A549 treated with GW870086 at 1 μM for 4 hours (cell line): ENCODE results near the gene SNAPIN. TPM values are rescaled to one million over a fixed set of nuclear protein-coding genes. Genes with fewer than 3 reads are reported as not detected.

Experiments
- total RNA-seq: library from RNA; stranded (reverse); fragments of 200-300 nt; extraction: Qiagen RNA extraction; gene quantifications from 5 replicates; pipeline ENCODE4 v1.2.3, GENCODE V29; 2022; ENCODE audit warnings: low read depth

The SNAPIN gene, protein sequence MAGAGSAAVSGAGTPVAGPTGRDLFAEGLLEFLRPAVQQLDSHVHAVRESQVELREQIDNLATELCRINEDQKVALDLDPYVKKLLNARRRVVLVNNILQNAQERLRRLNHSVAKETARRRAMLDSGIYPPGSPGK
- 55.9 to 63.8 TPM (median 59.8 TPM) in 5 replicates for total RNA-seq

DNA sequence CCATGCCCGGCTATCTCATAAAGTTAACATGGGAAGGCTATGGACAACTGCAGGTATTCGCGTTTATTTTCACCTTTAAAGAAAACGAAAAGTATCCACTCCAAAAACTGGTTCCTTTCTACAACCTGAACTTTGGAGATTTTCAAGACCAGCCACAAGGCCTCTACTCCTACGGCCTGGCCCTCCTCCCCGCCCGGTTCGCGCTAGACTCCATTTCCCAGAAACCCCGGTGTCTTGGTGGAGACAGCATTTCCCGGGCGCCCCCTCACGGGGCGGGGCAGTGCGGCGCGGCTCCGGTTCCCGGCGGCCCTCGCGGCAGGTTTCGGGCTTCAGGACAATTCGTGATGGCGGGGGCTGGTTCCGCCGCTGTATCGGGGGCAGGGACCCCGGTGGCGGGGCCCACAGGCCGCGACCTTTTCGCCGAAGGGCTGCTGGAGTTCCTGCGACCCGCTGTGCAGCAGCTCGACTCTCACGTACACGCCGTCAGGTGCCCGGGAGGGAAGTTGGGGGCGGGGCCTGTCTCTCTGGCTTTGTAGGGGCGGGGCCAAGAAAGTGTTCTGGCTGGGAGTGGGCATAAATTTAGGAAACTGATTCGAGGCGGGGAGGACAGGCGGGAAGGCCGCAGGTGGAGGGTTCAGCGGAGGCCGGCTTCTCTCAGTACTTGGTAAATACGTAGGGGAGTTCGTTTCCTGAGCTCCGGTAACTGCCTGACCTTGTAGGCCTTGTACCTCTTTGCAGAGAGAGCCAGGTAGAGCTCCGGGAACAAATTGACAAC is at the start of gene SNAPIN:
TSS of gene SNAPIN (plus strand) at position 304 of the 775 bp plus-strand sequence. CDS start at position 345, 41 bp downstream.

DNA sequence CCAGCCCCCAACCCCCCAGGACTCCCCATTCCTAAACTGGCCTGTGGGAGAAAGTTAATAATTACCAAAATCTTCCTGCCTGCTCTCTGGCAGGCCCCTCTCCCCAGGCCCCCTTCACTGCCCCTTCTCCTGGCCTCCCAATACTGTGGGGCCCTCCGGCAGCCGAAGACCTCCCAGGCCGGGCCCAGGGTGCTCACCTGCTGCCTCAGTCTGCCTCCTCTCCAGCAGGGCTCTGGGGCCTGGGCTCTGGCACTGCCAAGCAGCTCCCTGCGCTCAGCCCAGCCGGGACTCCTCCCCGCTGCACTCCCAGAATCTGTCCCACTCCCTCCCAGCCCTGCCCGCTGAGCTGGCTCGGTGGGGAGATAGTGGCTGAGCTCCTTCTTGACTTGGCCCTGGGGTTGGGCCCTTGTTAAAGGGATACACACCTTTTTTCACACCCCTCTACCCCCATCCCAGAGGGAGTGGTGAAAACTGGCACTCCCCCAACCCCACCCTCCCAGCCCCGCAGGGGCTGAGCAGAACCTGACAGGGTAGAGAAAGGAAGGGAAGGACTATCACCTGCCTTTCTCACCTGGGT is 45.7 kb upstream of the SNAPIN start, which contains the start of gene S100A16:
TSS of gene S100A16 (minus strand) at position 383 of the 577 bp plus-strand sequence. CDS start 4,986 bp downstream, outside the sequence.

DNA sequence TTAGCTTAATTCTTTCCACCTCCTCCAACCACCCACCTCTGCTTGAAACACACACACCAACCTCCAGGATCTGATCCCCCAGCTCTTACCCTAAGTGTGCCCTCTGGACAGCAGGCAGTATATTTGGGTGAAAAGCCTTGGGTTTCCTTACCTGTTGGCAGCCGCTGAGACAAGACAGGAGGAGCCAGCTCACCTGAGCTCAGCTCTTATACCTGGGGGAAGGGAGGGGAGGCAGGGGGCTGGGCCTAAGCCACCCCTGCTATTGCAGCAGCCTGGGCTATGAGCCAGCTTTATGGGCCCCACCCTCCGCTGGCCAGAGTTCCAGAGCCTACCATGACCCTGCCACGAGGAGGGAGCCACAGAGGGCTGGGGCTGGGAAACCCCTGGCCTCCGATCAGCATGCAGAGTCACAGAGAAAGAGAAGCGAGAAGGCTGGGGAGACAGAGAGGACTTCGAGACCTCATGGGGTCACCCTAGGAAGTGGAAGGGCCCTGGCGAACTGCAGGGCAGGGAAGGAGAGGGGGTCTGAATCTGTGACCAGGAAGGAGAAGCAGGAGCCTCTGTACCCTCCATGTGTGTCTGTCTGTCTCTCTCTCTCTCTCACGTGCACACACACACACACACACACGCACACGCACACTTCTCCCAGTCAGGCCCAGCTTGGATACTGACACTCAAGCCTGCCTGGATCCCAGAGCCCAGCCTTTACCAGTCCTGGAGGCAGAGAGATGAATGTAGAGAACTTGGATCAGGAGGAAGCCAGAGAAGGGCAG is 42.2 kb upstream of the SNAPIN start, which contains the start of gene S100A14:
TSS of gene S100A14 (minus strand) at position 182 of the 773 bp plus-strand sequence. CDS start 467 bp downstream, outside the sequence.

DNA sequence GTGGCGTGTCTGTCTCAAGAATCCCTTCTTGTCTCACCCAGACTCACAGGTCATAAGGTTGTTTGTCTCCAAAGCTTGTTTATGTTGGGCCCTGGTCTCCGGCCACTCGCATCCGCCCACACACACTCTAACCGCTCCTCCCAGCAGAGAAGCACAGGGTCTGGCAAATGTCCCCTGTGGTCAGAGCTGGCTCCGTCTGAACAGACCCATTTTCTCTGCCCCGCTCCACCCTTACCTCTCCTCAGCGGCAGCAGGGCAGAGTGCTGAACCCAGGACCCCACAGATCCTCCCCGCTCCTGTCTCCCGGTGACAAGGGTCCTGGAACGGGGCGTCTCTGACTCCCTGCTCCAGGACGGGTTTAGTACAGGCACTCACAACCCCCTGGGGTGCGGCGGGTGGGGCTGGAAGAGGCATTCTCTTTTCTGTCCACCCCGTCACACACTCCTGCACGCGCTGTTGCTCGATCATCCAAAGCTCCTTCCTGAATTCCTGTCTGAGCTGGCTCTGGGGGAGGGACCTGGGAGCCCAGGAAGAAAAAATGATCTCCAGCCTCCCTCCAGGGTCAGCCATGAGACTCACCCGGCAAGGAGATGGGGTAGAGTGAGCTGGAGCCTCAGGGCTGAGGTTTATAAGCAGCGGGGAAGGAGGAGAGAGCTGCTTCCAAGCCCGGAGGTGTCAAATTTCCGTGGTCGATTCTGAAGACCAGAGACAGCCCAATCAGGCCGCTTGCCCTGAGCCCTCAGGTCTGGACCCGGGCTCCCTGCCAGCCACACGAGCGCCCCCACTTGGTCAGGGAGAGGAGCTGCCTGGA is 31.4 kb upstream of the SNAPIN start, which contains the start of gene S100A13:
TSS of gene S100A13 (minus strand) at position 602 of the 811 bp plus-strand sequence. CDS start 1,033 bp downstream, outside the sequence.

DNA sequence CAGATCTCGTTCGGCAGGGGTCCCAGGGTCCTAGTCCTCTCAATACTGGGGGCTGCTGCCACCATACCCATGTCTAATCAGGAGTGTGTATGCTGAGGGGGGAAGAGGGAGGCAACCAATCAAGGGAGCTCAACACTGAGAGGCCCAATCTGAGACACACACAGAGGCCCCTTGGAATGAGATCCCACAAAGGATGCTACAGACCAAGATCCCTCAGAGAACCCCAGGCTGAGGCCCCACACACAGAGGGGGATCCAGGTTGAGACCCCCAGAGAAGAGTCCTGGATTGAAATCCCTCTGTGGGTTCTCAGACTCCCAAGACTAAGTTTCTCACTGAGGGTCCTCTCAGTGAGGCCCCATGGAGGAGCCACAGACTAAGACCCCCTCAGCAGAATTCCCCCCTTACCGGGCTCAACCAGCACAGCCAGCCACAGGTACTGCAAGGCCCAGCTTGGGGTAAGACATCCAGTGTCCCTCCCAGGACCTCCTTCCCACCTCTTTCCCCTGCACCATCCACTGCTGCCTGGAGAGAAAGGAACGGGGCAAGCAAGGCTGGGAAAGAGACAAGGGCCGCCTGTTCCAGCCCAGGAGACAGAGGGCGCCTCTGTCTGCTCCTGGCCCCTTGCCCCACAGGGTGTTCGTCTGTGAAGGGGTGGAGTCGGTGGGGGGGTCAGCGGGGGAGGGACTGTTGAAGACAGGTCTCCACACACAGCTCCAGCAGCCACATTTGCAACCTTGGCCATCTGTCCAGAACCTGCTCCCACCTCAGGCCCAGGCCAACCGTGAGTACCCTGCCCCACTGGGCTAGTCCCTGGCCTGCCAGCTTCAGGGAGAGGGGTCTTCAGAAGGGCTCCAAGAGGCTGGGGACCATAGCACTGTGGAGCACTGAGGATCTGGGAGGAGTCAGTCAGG is 30.5 kb upstream of the SNAPIN start, which contains the start of gene S100A1:
TSS of gene S100A1 (plus strand) at position 720 of the 912 bp plus-strand sequence. CDS start 2,088 bp downstream, outside the sequence.

DNA sequence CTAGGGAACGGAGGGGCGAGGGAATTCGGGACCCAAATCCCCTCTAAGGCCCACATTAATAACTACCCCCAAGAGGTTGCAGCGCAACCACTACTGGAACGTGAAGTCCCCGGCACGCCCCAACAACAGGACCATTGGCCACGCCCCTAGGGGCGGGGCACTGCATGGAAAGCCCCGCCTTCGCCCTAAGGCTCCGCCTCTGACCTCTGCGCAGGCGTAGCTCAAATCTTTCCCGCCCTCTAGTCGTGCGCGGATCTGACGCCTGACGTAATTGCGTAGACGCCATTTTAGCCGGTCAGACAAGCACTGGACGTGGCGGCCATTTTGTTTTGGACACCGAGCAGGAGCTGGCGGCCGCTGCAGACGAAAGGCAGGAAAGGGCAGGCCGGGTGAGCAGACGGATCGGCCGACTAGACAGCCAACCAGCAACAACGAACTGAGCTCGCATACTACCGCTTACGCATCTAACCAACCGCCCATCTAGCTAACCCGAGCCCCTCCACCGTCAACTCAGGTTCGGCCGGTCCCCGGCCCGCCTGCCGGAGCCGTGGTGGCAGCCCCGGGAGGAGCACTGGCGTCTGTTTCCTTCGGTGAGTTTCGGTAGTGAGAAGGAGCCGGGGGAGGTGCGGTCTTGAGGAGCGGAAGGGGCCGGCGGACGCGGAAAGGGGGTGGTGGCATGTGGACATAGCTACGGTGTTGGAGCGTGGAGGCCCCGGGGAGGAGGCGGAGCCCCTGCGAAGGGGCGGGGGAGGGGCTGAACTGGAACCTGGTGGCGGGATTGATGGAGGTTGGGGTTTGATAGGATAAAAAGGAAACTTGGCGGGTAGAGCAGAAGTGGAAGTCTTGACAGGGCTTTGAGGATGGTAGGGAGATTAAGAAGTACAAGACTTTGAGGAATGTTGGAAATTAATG is 24.5 kb upstream of the SNAPIN start, which contains the start of gene CHTOP:
TSS of gene CHTOP (plus strand) at position 313 of the 912 bp plus-strand sequence. CDS start 2,523 bp downstream, outside the sequence.

DNA sequence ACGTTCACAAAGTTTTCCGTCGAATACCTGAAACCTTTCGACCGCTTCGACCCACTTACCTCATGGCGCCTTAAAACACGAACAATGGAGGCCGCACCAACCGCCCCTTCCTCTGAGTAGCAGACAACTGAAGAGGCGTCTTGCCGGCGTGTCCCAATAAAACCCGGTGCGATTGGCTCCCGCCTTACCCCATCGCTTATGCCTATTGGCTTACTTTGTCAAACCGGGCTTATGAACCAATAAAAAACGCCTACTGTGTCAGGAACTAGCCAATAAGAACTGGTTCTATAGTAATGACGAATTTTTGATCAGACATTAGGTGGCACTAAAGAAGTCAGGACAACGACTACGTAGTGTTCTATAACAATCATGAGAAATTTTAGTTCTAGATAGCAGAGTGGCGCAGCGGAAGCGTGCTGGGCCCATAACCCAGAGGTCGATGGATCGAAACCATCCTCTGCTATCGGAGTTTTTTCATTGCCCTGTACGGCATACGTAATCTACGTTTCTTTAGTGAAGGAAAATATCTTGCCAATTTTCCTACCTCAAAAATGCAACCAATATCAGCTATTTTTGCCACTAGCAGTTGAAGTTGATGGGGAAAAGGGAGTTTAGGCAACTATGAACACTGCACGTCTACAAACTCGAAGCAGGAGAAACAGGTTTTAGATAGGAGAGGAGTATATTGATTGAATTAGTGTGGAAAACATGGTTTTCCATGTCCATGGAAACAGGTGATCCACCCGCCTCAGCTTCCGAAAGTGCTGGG is 12.5 kb downstream of the SNAPIN start, which contains the start of gene ILF2:
TSS of gene ILF2 (minus strand) at position 135 of the 769 bp plus-strand sequence. CDS start at position 64, 71 bp downstream.

DNA sequence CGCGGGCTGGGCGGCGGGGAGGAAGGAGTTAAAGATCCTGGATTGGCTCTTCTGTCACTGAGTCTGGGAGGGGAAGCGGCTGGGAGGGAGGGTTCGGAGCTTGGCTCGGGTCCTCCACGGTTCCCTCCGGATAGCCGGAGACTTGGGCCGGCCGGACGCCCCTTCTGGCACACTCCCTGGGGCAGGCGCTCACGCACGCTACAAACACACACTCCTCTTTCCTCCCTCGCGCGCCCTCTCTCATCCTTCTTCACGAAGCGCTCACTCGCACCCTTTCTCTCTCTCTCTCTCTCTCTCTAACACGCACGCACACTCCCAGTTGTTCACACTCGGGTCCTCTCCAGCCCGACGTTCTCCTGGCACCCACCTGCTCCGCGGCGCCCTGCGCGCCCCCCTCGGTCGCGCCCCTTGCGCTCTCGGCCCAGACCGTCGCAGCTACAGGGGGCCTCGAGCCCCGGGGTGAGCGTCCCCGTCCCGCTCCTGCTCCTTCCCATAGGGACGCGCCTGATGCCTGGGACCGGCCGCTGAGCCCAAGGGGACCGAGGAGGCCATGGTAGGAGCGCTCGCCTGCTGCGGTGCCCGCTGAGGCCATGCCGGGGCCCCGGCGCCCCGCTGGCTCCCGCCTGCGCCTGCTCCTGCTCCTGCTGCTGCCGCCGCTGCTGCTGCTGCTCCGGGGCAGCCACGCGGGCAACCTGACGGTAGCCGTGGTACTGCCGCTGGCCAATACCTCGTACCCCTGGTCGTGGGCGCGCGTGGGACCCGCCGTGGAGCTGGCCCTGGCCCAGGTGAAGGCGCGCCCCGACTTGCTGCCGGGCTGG is 20.2 kb downstream of the SNAPIN start, which contains the start of gene NPR1:
TSS of gene NPR1 (plus strand) at position 170 of the 818 bp plus-strand sequence. CDS start at position 591, 421 bp downstream.

Other genes with a start within 250 kb of the SNAPIN start
- gene S100A7A, start 242.2 kb upstream of the SNAPIN start, total RNA-seq = not detected in 5 replicates
- gene S100A7, start 198.1 kb upstream of the SNAPIN start, total RNA-seq = not detected in 5 replicates
- gene S100A6, start 122.7 kb upstream of the SNAPIN start, total RNA-seq = 3,721 to 4,200 TPM (median 3,795 TPM) in 5 replicates
- gene S100A5, start 117.8 kb upstream of the SNAPIN start, total RNA-seq = 0.87 to 1.4 TPM (median 1.1 TPM) in 5 replicates
- 1,668 to 2,055 TPM (median 1,841 TPM) in 5 replicates for gene S100A4, start 112.9 kb upstream of the SNAPIN start, total RNA-seq
- 104 to 121 TPM (median 120 TPM) in 5 replicates for gene S100A3, start 109.4 kb upstream of the SNAPIN start, total RNA-seq
- gene S100A2, start 92.9 kb upstream of the SNAPIN start, total RNA-seq = 18.8 to 40.7 TPM (median 32.4 TPM) in 5 replicates
- gene S100A16, start 45.6 kb upstream of the SNAPIN start, total RNA-seq = 527 to 623 TPM (median 604 TPM) in 5 replicates
- 0.29 to 0.82 TPM (median 0.52 TPM) in 5 replicates for gene S100A14, start 42.4 kb upstream of the SNAPIN start, total RNA-seq
- gene S100A13, start 31.2 kb upstream of the SNAPIN start, total RNA-seq = 181 to 204 TPM (median 194 TPM) in 5 replicates
- gene S100A1, start 30.3 kb upstream of the SNAPIN start, total RNA-seq = 0.62 to 0.80 TPM (median 0.73 TPM) in 4 of 5 replicates, not detected in the other
- gene CHTOP, start 24.6 kb upstream of the SNAPIN start, total RNA-seq = 68.2 to 85.8 TPM (median 80.9 TPM) in 5 replicates
- 259 to 286 TPM (median 267 TPM) in 5 replicates for gene ILF2, start 12.3 kb downstream of the SNAPIN start, total RNA-seq
- 0.97 to 1.6 TPM (median 1.1 TPM) in 5 replicates for gene NPR1, start 20.0 kb downstream of the SNAPIN start, total RNA-seq
- gene INTS3, start 69.3 kb downstream of the SNAPIN start, total RNA-seq = 16.1 to 20.1 TPM (median 18.6 TPM) in 5 replicates
- 0.91 to 2.4 TPM (median 1.6 TPM) in 5 replicates for gene SLC27A3, start 116.7 kb downstream of the SNAPIN start, total RNA-seq